Ovary (tissue), 9 donors: ENCODE measurements around the gene DLG1. TPM values are rescaled to one million over a fixed set of nuclear protein-coding genes. Genes with fewer than 3 reads are reported as not detected.

Source experiments
- DNase-seq, 5 donors: peaks; one replicate each; pipeline ENCODE4 v3.0.0-alpha.2; 2019 to 2020
- H3K27ac ChIP-seq, 2 donors: fragments of 200-600 bp; one replicate each; pipeline versions ENCODE4 v1.5.1 to v1.8.0; 2019 to 2022
- H3K27me3 ChIP-seq: fragments of 200-600 bp; one replicate; pipeline ENCODE4 v1.8.0; 2022
- H3K36me3 ChIP-seq: fragments of 200-600 bp; sonication (generic); one replicate; pipeline ENCODE4 v1.5.1; 2019
- H3K4me1 ChIP-seq: one replicate; pipeline ENCODE4 v1.8.1; 2013; ENCODE audit warnings: mild to moderate bottlenecking, moderate library complexity; ENCODE audit not compliant: insufficient read depth
- H3K4me3 ChIP-seq: fragments of 200-600 bp; sonication (generic); one replicate; pipeline ENCODE4 v1.5.1; 2017
- H3K9me3 ChIP-seq, 2 donors: fragments of 200-600 bp in 1 of 2; sonication (generic) in 1 of 2; one replicate each; pipeline versions ENCODE4 v1.5.1 to v1.8.1; 2013 to 2019; ENCODE audit warnings: mild to moderate bottlenecking in 1 of 2, moderate library complexity in 1 of 2
- EP300 ChIP-seq: sonication (generic); formaldehyde crosslinking; IDR thresholded peaks from one replicate; pipeline ENCODE4 v1.6.1; 2017; ENCODE audit warnings: antibody characterized with exemption
- POLR2A ChIP-seq: fragments of 450-650 bp; IDR thresholded peaks from one replicate; pipeline ENCODE4 v1.6.1; 2017; ENCODE audit warnings: antibody characterized with exemption, mild to moderate bottlenecking, moderate library complexity
- WGBS, 3 donors: extraction: QIAGEN DNeasy Blood & Tissue Kit in 1 of 3; methylation state at CpG; one replicate each; pipeline versions ENCODE4 v1.1.5 to v1.1.7; 2013 to 2017; 5-methylcytosine and 5-hydroxymethylcytosine counted together
- intact Hi-C, 4 donors: fragments of 100-400 bp; cut with DNase I; formaldehyde crosslinking; loops; one replicate each; pipeline versions ENCODE4 v1.11.0 to v1.15.1; 2022 to 2023
- polyA plus RNA-seq, 2 donors: library from polyadenylated mRNA; stranded (reverse); fragments of 200-250 nt in 1 of 2; fragments of 350-450 nt in 1 of 2; fragmentation: Illumina TruSeq in 1 of 2; extraction: RNeasy Lipid Tissue Mini Kit (QIAGEN cat#74804) in 1 of 2; gene quantifications; one replicate each; pipeline ENCODE4 v1.2.3, GENCODE V29; 2013 to 2014
- total RNA-seq, 7 donors: library from RNA; depleted of rRNA in 2 of 7; stranded (reverse); fragments of >200 nt in 2 of 7; fragmentation: NEBNext Ultra II Directional in 3 of 7; extraction: Animal tissue kit (Norgen Biotek cat#: 25700) in 3 of 7; gene quantifications; one replicate each; pipeline versions ENCODE4 v1.1.0 to v1.2.4, GENCODE V29; 2016 to 2023
- TF ChIP-seq, protein P1 (sequence below), 3 donors: fragments of 450-650 bp in 2 of 3; fragments of 200-600 bp in 1 of 3; IDR thresholded peaks; one replicate each; pipeline versions ENCODE4 v1.5.1 to v1.8.0; 2016 to 2022; ENCODE audit warnings: antibody characterized with exemption in 3 of 3, mild to moderate bottlenecking in 1 of 3
- donor health status: DM: no; HTN: no; CAD: no; lungs with moderate emphysema.
- donor health status: DM: no; HTN: no; CAD: no.
- donor health status: Bipolar disorder and iron deficiency.
- donor health status: DM: yes; HTN: yes; CAD: no.
- donor health status: DM: no; HTN: no; CAD: no.
- donor health status: DM: yes; HTN: yes; CAD: no.

The DLG1 gene
- total and polyA plus RNA-seq, 9 donors, result 20.5 to 99.1 (median 62.5) TPM

- Histone ChIP-seq H3K36me3 (no peaks in the 10 kb centered on the region), H3K9me3 (no peaks in the 10 kb centered on the region), H3K4me3 (no peak overlapping the region), H3K27ac (no peak overlapping the region), H3K4me1 (no peaks in the 10 kb centered on the region), H3K27me3 (no peaks in the 10 kb centered on the region)
- 93 to 96% (median 96%) methylated on average over 6 of the region's 6 CpGs for WGBS, 3 donors
- intact Hi-C loops, result no loop called here
- TF ChIP-seq EP300 (no peak), POLR2A (no peak)
- TF ChIP-seq, protein P1, sequence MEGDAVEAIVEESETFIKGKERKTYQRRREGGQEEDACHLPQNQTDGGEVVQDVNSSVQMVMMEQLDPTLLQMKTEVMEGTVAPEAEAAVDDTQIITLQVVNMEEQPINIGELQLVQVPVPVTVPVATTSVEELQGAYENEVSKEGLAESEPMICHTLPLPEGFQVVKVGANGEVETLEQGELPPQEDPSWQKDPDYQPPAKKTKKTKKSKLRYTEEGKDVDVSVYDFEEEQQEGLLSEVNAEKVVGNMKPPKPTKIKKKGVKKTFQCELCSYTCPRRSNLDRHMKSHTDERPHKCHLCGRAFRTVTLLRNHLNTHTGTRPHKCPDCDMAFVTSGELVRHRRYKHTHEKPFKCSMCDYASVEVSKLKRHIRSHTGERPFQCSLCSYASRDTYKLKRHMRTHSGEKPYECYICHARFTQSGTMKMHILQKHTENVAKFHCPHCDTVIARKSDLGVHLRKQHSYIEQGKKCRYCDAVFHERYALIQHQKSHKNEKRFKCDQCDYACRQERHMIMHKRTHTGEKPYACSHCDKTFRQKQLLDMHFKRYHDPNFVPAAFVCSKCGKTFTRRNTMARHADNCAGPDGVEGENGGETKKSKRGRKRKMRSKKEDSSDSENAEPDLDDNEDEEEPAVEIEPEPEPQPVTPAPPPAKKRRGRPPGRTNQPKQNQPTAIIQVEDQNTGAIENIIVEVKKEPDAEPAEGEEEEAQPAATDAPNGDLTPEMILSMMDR (IDR thresholded peaks at IDR 0.05), result no peak
- DNase-seq, result no peak
Measured at GRCh38 chr3:197328198-197328597, 29.8 kb upstream of the DLG1 start.

DNA sequence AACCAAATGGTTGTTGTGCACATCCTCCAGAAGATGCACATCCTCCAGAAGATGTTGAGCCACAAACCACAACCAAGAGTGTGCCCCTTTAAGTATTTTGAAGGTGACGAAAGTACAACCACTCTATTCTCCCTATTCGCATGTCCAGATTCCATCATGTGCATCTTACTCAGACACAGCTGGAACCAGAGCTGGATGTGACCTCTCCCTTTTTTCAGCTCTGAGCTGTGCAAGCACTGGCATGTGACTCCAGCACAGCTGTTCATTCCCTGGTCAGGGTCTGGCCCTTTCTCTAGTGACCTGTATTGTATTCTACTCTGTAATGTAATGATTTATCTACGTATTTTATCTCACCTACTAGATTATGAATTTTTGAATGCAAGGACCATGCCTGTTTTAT, 29.3 kb upstream of the DLG1 start:
- Histone ChIP-seq H3K27me3 (no peaks in the 10 kb centered on the region), H3K9me3 (no peaks in the 10 kb centered on the region), H3K27ac (no peak overlapping the region), H3K4me3 (no peak overlapping the region), H3K4me1 (no peaks in the 10 kb centered on the region), H3K36me3 (no peaks in the 10 kb centered on the region)
- intact Hi-C loops, result no loop called here
- TF ChIP-seq POLR2A, result no peak
- TF ChIP-seq, protein P1 (IDR thresholded peaks at IDR 0.05), result no peak
- TF ChIP-seq EP300, result no peak
- 53 to 75% (median 59%) methylated on average over 3 of the region's 3 CpGs for WGBS, 3 donors
- no peak for DNase-seq

GRCh38 chr3:197325773-197326172, 27.4 kb upstream of the DLG1 start:
- no peaks in the 10 kb centered on the region for H3K9me3 ChIP-seq
- H3K4me1 ChIP-seq, result no peaks in the 10 kb centered on the region
- DNase-seq, result no peak
- no peak overlapping the region for H3K4me3 ChIP-seq
- 90 to 93% (median 92%) methylated on average over 7 of the region's 7 CpGs for WGBS, 3 donors
- no peaks in the 10 kb centered on the region for H3K27me3 ChIP-seq
- intact Hi-C loops, result no loop called here
- no peaks in the 10 kb centered on the region for H3K36me3 ChIP-seq
- no peak overlapping the region for H3K27ac ChIP-seq
- TF ChIP-seq POLR2A, result no peak
- TF ChIP-seq, protein P1 (IDR thresholded peaks at IDR 0.05), result no peak
- no peak for TF ChIP-seq EP300

DNA sequence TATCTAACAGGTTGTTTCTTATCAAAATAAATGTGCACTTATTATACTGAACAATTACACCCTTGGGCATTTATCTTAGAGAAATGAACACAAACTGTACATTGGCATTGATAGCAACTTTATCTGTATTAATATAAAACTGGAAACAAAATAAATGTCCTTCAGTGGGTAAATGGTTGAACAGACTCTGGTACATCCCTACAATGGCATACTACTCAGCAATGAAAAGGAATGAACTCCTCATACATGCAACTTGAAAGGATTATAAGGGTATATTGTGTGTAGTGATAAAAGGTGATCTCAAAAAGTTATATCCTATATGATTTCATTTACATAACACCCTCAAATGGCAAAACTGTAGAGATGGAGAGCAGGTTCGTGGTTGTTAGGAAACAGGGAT, 23.7 kb upstream of the DLG1 start:
- 84 to 95% (median 88%) methylated on average over 1 of the region's 1 CpG for WGBS, 3 donors
- H3K36me3 ChIP-seq, result no peaks in the 10 kb centered on the region
- H3K27ac ChIP-seq, result no peak overlapping the region
- no peaks in the 10 kb centered on the region for H3K9me3 ChIP-seq
- TF ChIP-seq, protein P1 (IDR thresholded peaks at IDR 0.05), result no peak
- no peak for TF ChIP-seq EP300
- TF ChIP-seq POLR2A, result no peak
- no peak overlapping the region for H3K4me3 ChIP-seq
- intact Hi-C loops, result no loop called here
- no peaks in the 10 kb centered on the region for H3K4me1 ChIP-seq
- DNase-seq, result no peak
- no peaks in the 10 kb centered on the region for H3K27me3 ChIP-seq

DNA sequence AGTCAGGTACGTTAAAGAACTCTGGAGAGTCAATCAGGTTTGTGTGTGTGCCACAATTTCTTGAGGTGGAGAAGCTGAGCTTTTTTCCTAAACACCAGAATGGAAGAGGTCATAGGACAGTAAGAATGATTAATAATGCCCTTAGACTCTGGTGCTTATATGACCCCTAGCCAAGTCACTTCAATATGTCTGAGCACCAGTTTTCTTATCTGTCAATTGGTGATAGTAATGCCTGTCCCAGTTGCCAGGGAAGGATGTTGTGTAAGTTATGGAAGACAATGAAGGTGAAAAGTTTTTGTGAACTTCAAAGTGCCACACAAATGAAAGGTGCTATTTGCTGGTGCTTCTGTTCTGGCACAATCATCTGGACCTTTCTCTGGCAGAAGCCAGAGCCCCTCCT, 22.2 kb upstream of the DLG1 start:
- TF ChIP-seq POLR2A (no peak), EP300 (no peak)
- TF ChIP-seq, protein P1 (IDR thresholded peaks at IDR 0.05), result no peak
- Histone ChIP-seq H3K27me3 (no peaks in the 10 kb centered on the region), H3K9me3 (no peaks in the 10 kb centered on the region), H3K36me3 (no peaks in the 10 kb centered on the region), H3K4me1 (no peaks in the 10 kb centered on the region), H3K4me3 (no peak overlapping the region), H3K27ac (no peak overlapping the region)
- 75 to 83% (median 82%) methylated on average over 1 of the region's 1 CpG for WGBS, 3 donors
- DNase-seq, result no peak
- intact Hi-C loops, result no loop called here
